Left lung (tissue), 10 donors: ENCODE results near the gene ARHGEF25. TPM values are rescaled to one million over a fixed set of nuclear protein-coding genes. Genes with fewer than 3 reads are reported as not detected.
A peak's percentile ranks its signal among the peaks of the same experiment; 100 is the strongest.

ENCODE experiments used
- ATAC-seq: fragments of 200-7000 bp; cut with Tn5 transposase; one replicate; pipeline ENCODE4 v1.9.1; 2020; ENCODE audit warnings: moderate library complexity
- DNase-seq, 4 donors: peaks; one replicate each; pipeline ENCODE4 v3.0.0-alpha.2; 2013 to 2020
- H3K27ac ChIP-seq, 2 donors: fragments of 200-600 bp; sonication (generic) in 1 of 2; one replicate each; pipeline versions ENCODE4 v1.5.0 to v1.8.0; 2020 to 2021
- H3K27me3 ChIP-seq, 2 donors: fragments of 200-600 bp; sonication (generic) in 1 of 2; one replicate each; pipeline versions ENCODE4 v1.5.0 to v1.8.0; 2020 to 2021
- H3K36me3 ChIP-seq, 2 donors: fragments of 200-600 bp; sonication (generic) in 1 of 2; one replicate each; pipeline versions ENCODE4 v1.5.0 to v1.8.0; 2020 to 2021
- H3K4me1 ChIP-seq, 2 donors: fragments of 200-600 bp; one replicate each; pipeline ENCODE4 v1.8.0; 2021
- H3K4me3 ChIP-seq, 2 donors: fragments of 200-600 bp; sonication (generic) in 1 of 2; one replicate each; pipeline versions ENCODE4 v1.5.0 to v1.8.0; 2020 to 2021; ENCODE audit warnings: mild to moderate bottlenecking in 1 of 2
- H3K9me3 ChIP-seq, 2 donors: fragments of 200-600 bp; sonication (generic) in 1 of 2; one replicate each; pipeline versions ENCODE4 v1.5.0 to v1.8.0; 2020 to 2021
- CTCF ChIP-seq, 2 donors: fragments of 200-600 bp; sonication (generic) in 1 of 2; IDR thresholded peaks; one replicate each; pipeline versions ENCODE4 v1.5.0 to v1.8.0; 2021; ENCODE audit warnings: antibody characterized with exemption in 2 of 2
- intact Hi-C, 2 donors: fragments of 100-400 bp; cut with DNase I; formaldehyde crosslinking; loops; one replicate each; pipeline versions ENCODE4 v1.11.2 to v1.14.2; 2022
- polyA plus RNA-seq, 6 donors: library from polyadenylated mRNA; unstranded; fragments of 120-200 nt; gene quantifications; one replicate each; pipeline ENCODE4 v1.2.1, GENCODE V29; 2013; ENCODE audit not compliant: insufficient read length in 6 of 6
- total RNA-seq, 2 donors: library from RNA; stranded (reverse); fragmentation: NEBNext Ultra II Directional; extraction: Animal tissue kit (Norgen Biotek cat#: 25700); gene quantifications; one replicate each; pipeline ENCODE4 v1.2.1, GENCODE V29; 2021
- donor health status: DM: no; HTN: yes; CAD: no.
- donor health status: DM: no; HTN: no; CAD: no.

The ARHGEF25 gene
- total and polyA plus RNA-seq, 8 donors, result 16.5 to 53.4 (median 45.7) TPM

- Histone ChIP-seq H3K27me3 (peaks cover 36 to 100% of the 10 kb centered on the region in 2 donors), H3K27ac (no peak overlapping the region), H3K4me3 (no peak overlapping the region), H3K36me3 (no peaks in the 10 kb centered on the region), H3K9me3 (no peaks in the 10 kb centered on the region), H3K4me1 (peaks cover 7 to 29% of the 10 kb centered on the region in 2 donors)
- ATAC-seq (peak; percentile 66), DNase-seq (peak in 1 of 4 donors; percentile 83)
- intact Hi-C loops, result no loop called here
- TF ChIP-seq CTCF (IDR thresholded peaks at IDR 0.05), result no peak
Measured at GRCh38 chr12:57619434-57620244, 8.4 kb downstream of the ARHGEF25 start.

- DNase-seq (no peak), ATAC-seq (no peak)
- H3K27ac ChIP-seq, result no peak overlapping the region
- intact Hi-C loops, result no loop called here
- no peaks in the 10 kb centered on the region for H3K9me3 ChIP-seq
- no peaks in the 10 kb centered on the region for H3K36me3 ChIP-seq
- H3K4me1 ChIP-seq, result peaks cover 7 to 29% of the 10 kb centered on the region in 2 donors
- no peak for TF ChIP-seq CTCF (IDR thresholded peaks at IDR 0.05)
- H3K27me3 ChIP-seq, result peaks cover 43 to 100% of the 10 kb centered on the region in 2 donors
- H3K4me3 ChIP-seq, result no peak overlapping the region
Measured at GRCh38 chr12:57620245-57620935, 9.2 kb downstream of the ARHGEF25 start.

DNA sequence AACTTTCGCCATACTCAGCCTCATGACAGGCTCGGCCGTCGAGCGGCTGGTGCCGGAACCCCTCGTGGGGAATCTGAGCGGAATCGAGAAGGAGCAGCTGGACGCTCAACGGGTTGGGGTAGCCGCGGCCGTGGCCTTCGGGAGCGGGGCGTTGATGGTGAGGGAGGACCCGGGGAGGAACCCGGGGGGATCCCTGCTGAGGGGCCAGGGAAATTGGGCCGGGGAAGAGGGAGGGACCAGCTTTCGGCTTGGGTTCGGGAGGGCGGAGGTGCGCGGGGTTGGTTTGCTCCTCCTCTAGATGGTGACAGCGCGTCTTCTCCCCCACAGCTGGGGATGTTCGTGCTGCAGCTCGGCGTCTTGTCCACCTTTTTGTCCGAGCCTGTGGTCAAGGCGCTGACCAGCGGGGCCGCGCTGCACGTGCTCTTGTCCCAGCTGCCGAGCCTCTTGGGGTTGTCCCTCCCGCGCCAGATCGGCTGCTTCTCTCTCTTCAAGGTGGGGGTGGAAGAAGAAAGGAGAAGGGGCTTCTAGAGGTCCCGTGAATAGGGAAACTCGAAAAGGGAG lies 9.8 kb downstream of the ARHGEF25 start:
- H3K4me3 ChIP-seq, result peak overlapping the region in 1 of 2 donors; percentile 33
- no peaks in the 10 kb centered on the region for H3K9me3 ChIP-seq
- ATAC-seq (peak; percentile 15), DNase-seq (peak in 1 of 4 donors; percentile 85)
- H3K27ac ChIP-seq, result no peak overlapping the region
- no peaks in the 10 kb centered on the region for H3K36me3 ChIP-seq
- TF ChIP-seq CTCF (IDR thresholded peaks at IDR 0.05), result no peak
- peaks cover 7 to 29% of the 10 kb centered on the region in 2 donors for H3K4me1 ChIP-seq
- intact Hi-C loops, result no loop called here
- peaks cover 48 to 100% of the 10 kb centered on the region in 2 donors for H3K27me3 ChIP-seq

- Histone ChIP-seq H3K27ac (no peak overlapping the region), H3K27me3 (peaks cover 54 to 100% of the 10 kb centered on the region in 2 donors), H3K36me3 (no peaks in the 10 kb centered on the region), H3K4me1 (peaks cover 7 to 29% of the 10 kb centered on the region in 2 donors), H3K4me3 (peak overlapping the region; percentile 25 to 33), H3K9me3 (no peaks in the 10 kb centered on the region)
- peak; percentile 83 to 91 for TF ChIP-seq CTCF (IDR thresholded peaks at IDR 0.05)
- DNase-seq (peak in 3 of 4 donors; percentile 59 to 91 (median 74)), ATAC-seq (peak; percentile 87)
- intact Hi-C loops, result loop anchor here in 1 of 2 donors (2.0 kb wide), 1 partner anchor 39 kb away; no protein-coding TSS in a partner anchor
Measured at GRCh38 chr12:57621497-57622292, 10.5 kb downstream of the ARHGEF25 start.
